Caco-2 (cell line): Measurements from ENCODE around the gene SH3BP1. TPM values are rescaled to one million over a fixed set of nuclear protein-coding genes. Genes with fewer than 3 reads are reported as not detected.

Source experiments
- BruUV-seq: library from RNA; stranded (reverse); fragments of 400-500 nt; replicated peaks from 2 replicates; lab custom pipeline; 2021; lab: Mats Ljungman, UMichigan
- CTCF ChIA-PET: fragments of 300-600 bp; sonication (Branson Sonifier 250); formaldehyde crosslinking; loops from one replicate; lab custom pipeline; 2022; ENCODE audit warnings: antibody characterized with exemption; lab: Charles Lee
- POLR2A ChIA-PET: fragments of 300-600 bp; sonication (Branson Sonifier 250); formaldehyde crosslinking; loops from one replicate; lab custom pipeline; 2022; ENCODE audit warnings: antibody characterized with exemption; lab: Charles Lee
- DNase-seq, 2 experiments: peaks; one replicate each; pipeline versions ENCODE4 v3.0.0 to v3.0.0-alpha.2; 2020 to 2022
- H3K27me3 ChIP-seq: replicated peaks from 2 replicates; pipeline ENCODE4 v1.6.0; 2011; ENCODE audit warnings: low read length; ENCODE audit not compliant: control insufficient read depth, insufficient read depth
- H3K36me3 ChIP-seq: 2 replicates; pipeline ENCODE4 v1.5.1; 2011; ENCODE audit warnings: low read length; ENCODE audit not compliant: control insufficient read depth, insufficient read depth
- H3K4me1 ChIP-seq: fragments of 250-450 bp; sonication (Bioruptor Pico); 2 replicates; pipeline ENCODE4 v1.5.1; 2020; ENCODE audit warnings: mild to moderate bottlenecking
- H3K4me3 ChIP-seq: 2 replicates; pipeline ENCODE4 v1.5.1; 2011; ENCODE audit warnings: low read depth, mild to moderate bottlenecking, control low read depth, low read length
- H3K9me3 ChIP-seq: fragments of 250-450 bp; sonication (Bioruptor Pico); 2 replicates; pipeline ENCODE4 v1.5.1; 2020; ENCODE audit warnings: mild to moderate bottlenecking, moderate library complexity
- H3K27ac Mint-ChIP-seq: one replicate; pipeline ENCODE4 v1.8.0; 2022; ENCODE audit warnings: mixed read lengths; ENCODE audit not compliant: unreplicated experiment
- H3K27me3 Mint-ChIP-seq: one replicate; pipeline ENCODE4 v1.8.0; 2022; ENCODE audit warnings: mixed read lengths; ENCODE audit not compliant: insufficient read depth, unreplicated experiment
- H3K36me3 Mint-ChIP-seq: one replicate; pipeline ENCODE4 v1.8.0; 2022; ENCODE audit warnings: mild to moderate bottlenecking, mixed read lengths; ENCODE audit not compliant: insufficient read depth, unreplicated experiment
- H3K4me1 Mint-ChIP-seq: one replicate; pipeline ENCODE4 v1.8.0; 2022; ENCODE audit warnings: low read depth, mixed read lengths; ENCODE audit not compliant: unreplicated experiment
- H3K4me3 Mint-ChIP-seq: one replicate; pipeline ENCODE4 v1.8.0; 2022; ENCODE audit warnings: mild to moderate bottlenecking, moderate library complexity, mixed read lengths; ENCODE audit not compliant: unreplicated experiment
- H3K9me3 Mint-ChIP-seq: one replicate; pipeline ENCODE4 v1.8.0; 2022; ENCODE audit warnings: mixed read lengths; ENCODE audit not compliant: unreplicated experiment
- intact Hi-C: fragments of 100-400 bp; cut with micrococcal nuclease; formaldehyde crosslinking; loops from one replicate; pipeline ENCODE4 v1.10.0; 2022; ENCODE audit not compliant: unreplicated experiment
- total RNA-seq: library from RNA; stranded (reverse); gene quantifications from 2 replicates; pipeline ENCODE4 v1.2.3, GENCODE V29; 2022
- TF ChIP-seq, protein P1 (sequence below), 2 experiments: fragments of 200-600 bp in 1 of 2; IDR thresholded peaks; 1 replicate in 1 of 2; 2 replicates in 1 of 2; pipeline versions ENCODE4 v1.5.1 to v1.8.0; 2011 to 2022; ENCODE audit warnings: antibody characterized with exemption in 1 of 2, control low read depth in 1 of 2, inconsistent platforms in 1 of 2, low read depth in 1 of 2, low read length in 1 of 2, mild to moderate bottlenecking in 1 of 2, moderate library complexity in 1 of 2; ENCODE audit not compliant: insufficient read depth in 1 of 2, severe bottlenecking in 1 of 2, unreplicated experiment in 1 of 2

The SH3BP1 gene
- total RNA-seq, 1 experiment from 2014 or later = 19.8 TPM

DNA sequence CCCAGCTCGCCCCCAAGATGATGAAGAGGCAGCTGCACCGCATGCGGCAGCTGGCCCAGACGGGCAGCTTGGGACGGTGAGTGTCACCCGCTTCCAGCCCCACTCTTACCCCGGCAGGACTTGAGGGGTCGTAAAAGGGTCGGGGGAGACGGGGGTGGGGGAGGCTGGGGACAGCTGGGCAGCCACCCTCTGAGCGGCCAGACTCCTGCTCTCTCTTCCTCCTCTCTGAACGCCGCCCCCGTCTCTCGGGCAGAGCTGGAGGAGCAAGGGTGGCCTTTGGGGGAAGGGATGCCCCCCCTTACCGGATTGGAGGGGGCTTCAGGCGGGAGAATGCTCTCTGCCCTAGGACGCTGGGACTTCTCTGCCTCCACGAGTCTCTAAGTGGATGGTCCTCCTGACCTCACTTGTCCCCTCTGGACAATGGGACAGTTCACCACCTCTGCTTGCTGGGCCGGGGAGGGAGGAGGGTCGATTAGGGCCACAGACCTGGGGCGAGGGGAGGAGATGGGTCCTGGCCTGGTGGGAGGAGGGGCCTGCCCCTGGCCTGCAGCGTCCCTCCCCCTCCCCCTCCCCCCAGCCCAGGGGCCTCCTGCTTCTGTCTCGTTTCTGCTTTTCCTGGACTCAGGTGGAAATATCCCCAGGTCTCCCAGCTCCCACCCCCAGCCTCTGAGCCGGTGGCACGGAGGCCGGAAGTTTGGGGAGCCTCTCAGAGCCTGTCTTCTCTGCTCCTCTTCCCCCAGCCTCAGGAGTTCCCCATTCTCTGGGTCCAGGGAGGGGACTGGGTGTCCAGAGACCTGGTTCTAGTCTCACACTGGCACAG is 512 bp downstream of the SH3BP1 start:
- H3K4me1 ChIP-seq = peaks cover 26% of the 10 kb centered on the region
- ChIA-PET CTCF (interaction anchor here (0.6 to 1.0 kb wide), 2 partner anchors 19 to 31 kb away, joined by 3 to 6 read pairs; partner anchors contain the start of genes GGA1 and PDXP), POLR2A (no interaction called here)

DNA sequence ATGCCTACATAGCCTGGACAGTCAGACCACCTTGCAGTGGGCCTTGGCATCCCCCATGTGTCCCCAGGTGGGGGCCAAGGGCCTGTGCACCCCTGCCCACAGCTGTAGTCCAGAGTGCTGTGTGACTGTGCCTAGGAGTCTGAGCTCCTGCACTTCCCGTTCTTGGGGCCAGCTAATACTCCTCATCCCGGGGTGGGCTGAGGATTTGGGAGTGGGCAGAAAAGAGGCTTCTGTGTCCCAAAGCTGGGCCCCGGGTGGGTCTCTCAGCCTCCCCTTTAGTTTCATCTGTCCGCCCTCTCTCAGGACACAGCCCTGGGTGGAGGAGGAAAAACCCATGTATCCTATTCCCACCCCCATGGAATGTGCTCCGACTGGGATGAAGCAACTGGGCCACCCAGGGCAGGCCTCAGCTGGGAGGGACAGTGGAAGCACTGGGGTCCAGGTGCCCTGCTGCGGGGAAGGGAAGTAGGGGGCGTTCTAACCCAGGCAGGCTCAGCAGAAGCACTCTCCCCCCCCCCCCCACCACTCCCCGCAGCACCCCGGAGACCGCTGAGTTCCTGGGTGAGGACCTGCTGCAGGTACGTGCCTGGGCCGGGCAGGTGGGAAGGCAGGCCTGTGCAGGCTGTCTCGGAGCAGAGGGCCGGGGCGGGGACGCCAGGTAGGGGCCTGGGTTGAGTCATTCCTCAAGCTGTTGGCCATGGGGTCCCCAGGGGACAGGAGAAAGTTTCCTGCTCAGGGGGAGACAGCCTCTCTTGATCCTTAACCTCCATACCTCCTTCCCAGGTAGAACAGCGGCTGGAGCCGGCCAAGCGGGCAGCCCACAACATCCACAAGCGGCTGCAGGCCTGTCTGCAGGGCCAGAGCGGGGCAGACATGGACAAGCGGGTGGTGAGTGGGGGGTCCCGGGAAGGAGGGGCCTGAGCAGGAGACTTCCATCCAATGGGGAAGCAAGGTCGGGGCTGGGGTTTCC is 1.4 kb downstream of the SH3BP1 start:
- H3K4me1 Mint-ChIP-seq = peaks cover 13% of the 10 kb centered on the region
- Histone ChIP-seq H3K36me3 (no peaks in the 10 kb centered on the region; the same call in none of the 2 replicates), H3K9me3 (no peaks in the 10 kb centered on the region), H3K4me1 (peaks cover 26% of the 10 kb centered on the region), H3K4me3 (peak overlapping the region; percentile 78), H3K27me3 (no peaks in the 10 kb centered on the region)
- ChIA-PET POLR2A (no interaction called here), CTCF (interaction anchor here (1.0 kb wide), 1 partner anchor 32 kb away, joined by 3 read pairs; the partner anchor contains the start of gene GGA1)
- peak overlapping the region; percentile 75 for H3K4me3 Mint-ChIP-seq
- intact Hi-C loops = loop anchor here (2.0 to 5.0 kb wide), 2 partner anchors 32 to 96 kb away; partner anchors contain the start of gene GGA1
- H3K9me3 Mint-ChIP-seq = no peaks in the 10 kb centered on the region
- DNase-seq = no peak
- peak overlapping the region; percentile 42 for H3K27ac Mint-ChIP-seq
- H3K27me3 Mint-ChIP-seq = no peaks in the 10 kb centered on the region
- BruUV-seq = no TSS peak
- TF ChIP-seq, protein P1, sequence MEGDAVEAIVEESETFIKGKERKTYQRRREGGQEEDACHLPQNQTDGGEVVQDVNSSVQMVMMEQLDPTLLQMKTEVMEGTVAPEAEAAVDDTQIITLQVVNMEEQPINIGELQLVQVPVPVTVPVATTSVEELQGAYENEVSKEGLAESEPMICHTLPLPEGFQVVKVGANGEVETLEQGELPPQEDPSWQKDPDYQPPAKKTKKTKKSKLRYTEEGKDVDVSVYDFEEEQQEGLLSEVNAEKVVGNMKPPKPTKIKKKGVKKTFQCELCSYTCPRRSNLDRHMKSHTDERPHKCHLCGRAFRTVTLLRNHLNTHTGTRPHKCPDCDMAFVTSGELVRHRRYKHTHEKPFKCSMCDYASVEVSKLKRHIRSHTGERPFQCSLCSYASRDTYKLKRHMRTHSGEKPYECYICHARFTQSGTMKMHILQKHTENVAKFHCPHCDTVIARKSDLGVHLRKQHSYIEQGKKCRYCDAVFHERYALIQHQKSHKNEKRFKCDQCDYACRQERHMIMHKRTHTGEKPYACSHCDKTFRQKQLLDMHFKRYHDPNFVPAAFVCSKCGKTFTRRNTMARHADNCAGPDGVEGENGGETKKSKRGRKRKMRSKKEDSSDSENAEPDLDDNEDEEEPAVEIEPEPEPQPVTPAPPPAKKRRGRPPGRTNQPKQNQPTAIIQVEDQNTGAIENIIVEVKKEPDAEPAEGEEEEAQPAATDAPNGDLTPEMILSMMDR (IDR thresholded peaks at IDR 0.05; ENCODE audit: insufficient read depth in 1 of 2, low read depth in 1 of 2, low read length in 1 of 2, severe bottlenecking in 1 of 2, unreplicated experiment in 1 of 2) = no peak
- peaks cover 15% of the 10 kb centered on the region for H3K36me3 Mint-ChIP-seq

More for the DNA sequence above, 512 bp downstream of the SH3BP1 start:
- Mint-ChIP-seq H3K4me1 (peaks cover 13% of the 10 kb centered on the region), H3K36me3 (peaks cover 13% of the 10 kb centered on the region), H3K27me3 (no peaks in the 10 kb centered on the region), H3K4me3 (peak overlapping the region; percentile 75), H3K9me3 (no peaks in the 10 kb centered on the region), H3K27ac (peak overlapping the region; percentile 42)
- Histone ChIP-seq H3K36me3 (no peaks in the 10 kb centered on the region; the same call in 1 of the 2 replicates), H3K9me3 (no peaks in the 10 kb centered on the region), H3K27me3 (no peaks in the 10 kb centered on the region), H3K4me3 (peak overlapping the region; percentile 78)
- DNase-seq = no peak
- no TSS peak for BruUV-seq
- intact Hi-C loops = loop anchor here (2.0 to 5.0 kb wide), 2 partner anchors 31 to 97 kb away; partner anchors contain the start of gene GGA1
- TF ChIP-seq, protein P1 (IDR thresholded peaks at IDR 0.05; ENCODE audit: insufficient read depth in 1 of 2, low read depth in 1 of 2, low read length in 1 of 2, severe bottlenecking in 1 of 2, unreplicated experiment in 1 of 2) = no peak
